NCI-H2196 treated with DMSO at 0.1 percent for 48 hours (cell line): Measurements from ENCODE around the gene NAA80.

Source experiments
- DNase-seq: peaks from one replicate; lab custom pipeline; 2025; ENCODE audit not compliant: unreplicated experiment; lab: John Stamatoyannopoulos, UW

Gene NAA80

DNA sequence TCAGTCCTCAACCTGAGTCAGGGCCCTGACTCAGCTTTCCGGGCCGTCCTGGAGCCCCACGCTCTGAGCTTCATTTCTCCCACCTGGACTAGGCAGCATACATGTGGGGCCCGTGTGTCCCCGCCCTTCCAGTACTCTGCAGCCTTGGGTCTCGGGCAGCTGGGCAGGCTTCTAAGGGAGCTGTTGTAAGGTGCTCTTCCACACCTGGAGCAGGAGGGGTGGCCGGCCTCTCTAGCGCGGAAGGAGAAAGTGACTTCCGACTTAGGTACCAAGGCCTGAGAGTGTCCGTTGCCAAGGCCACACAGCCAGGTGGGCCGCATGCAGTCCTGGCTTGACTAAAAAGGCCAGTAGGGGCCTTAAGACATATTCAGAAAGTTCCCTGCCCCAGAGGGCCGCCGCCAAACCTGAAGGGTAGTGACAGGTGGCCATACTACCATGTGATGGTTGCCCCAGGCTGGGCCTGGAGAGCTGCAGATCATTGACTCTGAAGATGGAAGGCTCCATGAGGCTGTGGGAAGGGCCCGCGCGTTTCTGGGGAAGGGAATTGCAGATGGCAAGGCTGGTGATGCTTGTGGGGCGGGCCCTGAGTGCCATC lies 39.7 kb downstream of the NAA80 start:
- no peak for DNase-seq

GRCh38 chr3:50258979-50259378 lies 40.2 kb downstream of the NAA80 start:
- DNase-seq, result no peak

- DNase-seq, result no peak
Measured at GRCh38 chr3:50258029-50258680, 41.0 kb downstream of the NAA80 start.

DNA sequence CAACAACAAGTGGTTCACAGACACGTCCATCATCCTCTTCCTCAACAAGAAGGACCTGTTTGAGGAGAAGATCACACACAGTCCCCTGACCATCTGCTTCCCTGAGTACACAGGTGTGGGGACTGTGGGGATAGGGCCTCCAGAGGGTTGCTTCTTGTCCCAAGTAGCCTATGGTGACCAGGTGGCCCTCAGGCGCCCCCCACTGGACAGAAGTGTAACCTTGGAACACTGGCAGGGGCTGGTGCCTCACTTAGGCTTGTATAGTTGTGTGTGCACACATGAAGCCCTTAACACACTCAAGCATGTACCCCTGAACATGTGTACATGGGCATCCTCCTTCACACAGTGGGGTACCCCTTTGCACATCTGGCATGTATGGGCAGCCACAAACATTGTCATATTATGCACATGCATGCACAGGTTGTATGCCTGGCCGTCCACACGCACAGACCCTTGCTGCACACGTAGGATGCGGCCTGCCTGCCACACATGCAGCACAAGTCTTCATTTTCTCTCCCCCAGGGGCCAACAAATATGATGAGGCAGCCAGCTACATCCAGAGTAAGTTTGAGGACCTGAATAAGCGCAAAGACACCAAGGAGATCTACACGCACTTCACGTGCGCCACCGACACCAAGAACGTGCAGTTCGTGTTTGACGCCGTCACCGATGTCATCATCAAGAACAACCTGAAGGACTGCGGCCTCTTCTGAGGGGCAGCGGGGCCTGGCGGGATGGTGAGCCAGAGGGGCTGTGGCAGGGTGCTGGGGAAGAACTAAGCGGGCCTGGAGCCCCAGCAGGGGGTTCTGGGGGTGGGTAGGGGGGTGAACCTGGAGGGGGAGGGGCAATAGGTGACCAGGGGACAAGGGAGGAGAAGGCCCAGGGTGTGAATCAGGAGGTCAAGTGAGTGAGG lies 42.0 kb downstream of the NAA80 start:
- no peak for DNase-seq

GRCh38 chr3:50255251-50255615 lies 44.0 kb downstream of the NAA80 start:
- no peak for DNase-seq

GRCh38 chr3:50254577-50255250 lies 44.5 kb downstream of the NAA80 start:
- no peak for DNase-seq

DNA sequence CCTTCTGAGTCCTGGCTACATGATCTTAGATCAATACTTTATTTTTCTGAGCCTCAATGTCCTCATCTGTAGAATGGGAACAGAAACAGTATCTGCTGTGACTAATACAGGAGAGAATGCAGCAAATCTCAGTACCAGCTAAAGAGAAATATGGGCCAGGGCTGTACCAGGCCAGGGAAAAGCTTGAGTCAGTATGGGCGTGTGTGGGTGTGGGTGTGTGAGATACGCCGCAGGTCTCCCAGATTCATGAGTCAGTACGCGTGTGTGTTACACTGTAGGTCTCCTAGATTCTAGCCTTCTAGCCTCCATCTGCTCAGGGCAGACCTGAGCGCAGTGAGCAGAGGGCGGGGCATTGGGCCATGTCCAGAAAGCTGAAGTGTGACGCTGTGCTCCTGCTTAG lies 48.0 kb downstream of the NAA80 start:
- no peak for DNase-seq

GRCh38 chr3:50250514-50250913 lies 48.7 kb downstream of the NAA80 start:
- DNase-seq, result no peak

DNA sequence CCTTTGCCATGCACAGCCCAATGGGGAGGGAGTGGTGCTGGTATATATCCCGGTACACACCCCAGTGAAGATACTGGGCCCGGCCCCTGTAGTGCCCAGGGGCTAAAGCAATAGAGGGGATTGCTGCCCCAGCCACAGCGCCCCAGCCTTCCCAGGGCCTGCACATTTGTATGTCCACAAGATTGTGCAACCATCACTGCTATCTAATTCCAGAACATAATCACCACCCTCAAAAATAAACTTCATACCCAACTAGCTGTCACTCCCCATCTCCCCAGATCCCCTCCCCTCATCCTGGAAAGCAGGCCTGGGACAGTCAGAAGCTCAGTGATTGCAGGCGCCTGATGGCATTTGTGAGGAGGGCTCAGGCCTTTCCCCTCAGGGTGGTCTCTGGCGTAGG lies 49.7 kb downstream of the NAA80 start:
- DNase-seq, result no peak

GRCh38 chr3:50248387-50248786 lies 50.8 kb downstream of the NAA80 start:
- no peak for DNase-seq

GRCh38 chr3:50246517-50246954 lies 52.7 kb downstream of the NAA80 start:
- no peak for DNase-seq
